T-helper 22 cell (primary cell): ENCODE data around the gene ST6GALNAC5.
"Not testable (repeated sequence)": the region's sequence is repeated elsewhere in the genome, so short reads cannot be mapped to it uniquely, and the experiment has no call there.

Experiments used
- DNase-seq: peaks from one replicate; pipeline ENCODE4 v3.0.0-alpha.2; 2020; ENCODE audit warnings: low read depth

Gene ST6GALNAC5

GRCh38 chr1:76868154-76868882 is 1.0 kb downstream of the ST6GALNAC5 start:
- DNase-seq, result no peak

- DNase-seq, result no peak
These were observed 1.6 kb downstream of the ST6GALNAC5 start for GRCh38 chr1:76868916-76869315.

- no peak for DNase-seq
These were observed 2.8 kb downstream of the ST6GALNAC5 start for GRCh38 chr1:76870037-76870436.

- no peak for DNase-seq
These were observed 4.2 kb downstream of the ST6GALNAC5 start for GRCh38 chr1:76871355-76871974.

GRCh38 chr1:76872944-76873343 is 5.7 kb downstream of the ST6GALNAC5 start:
- no peak for DNase-seq

GRCh38 chr1:76876655-76877395 is 9.5 kb downstream of the ST6GALNAC5 start:
- no peak for DNase-seq

- DNase-seq, result not testable (repeated sequence)
These were observed 11.7 kb downstream of the ST6GALNAC5 start for GRCh38 chr1:76879014-76879413.

- DNase-seq, result no peak
These were observed 14.5 kb downstream of the ST6GALNAC5 start for GRCh38 chr1:76881762-76882161.

GRCh38 chr1:76891931-76892622 is 24.8 kb downstream of the ST6GALNAC5 start:
- DNase-seq, result no peak

GRCh38 chr1:76892675-76893074 is 25.4 kb downstream of the ST6GALNAC5 start:
- no peak for DNase-seq

- no peak for DNase-seq
These were observed 34.0 kb downstream of the ST6GALNAC5 start for GRCh38 chr1:76901158-76901767.

GRCh38 chr1:76905876-76906595 is 38.8 kb downstream of the ST6GALNAC5 start:
- no peak for DNase-seq

GRCh38 chr1:76909311-76909710 is 42.0 kb downstream of the ST6GALNAC5 start:
- DNase-seq, result no peak

GRCh38 chr1:76919085-76919484 is 51.8 kb downstream of the ST6GALNAC5 start:
- DNase-seq, result no peak

GRCh38 chr1:76921590-76921989 is 54.3 kb downstream of the ST6GALNAC5 start:
- DNase-seq, result no peak

GRCh38 chr1:76925825-76926224 is 58.5 kb downstream of the ST6GALNAC5 start:
- no peak for DNase-seq

- no peak for DNase-seq
These were observed 61.2 kb downstream of the ST6GALNAC5 start for GRCh38 chr1:76928522-76928921.

GRCh38 chr1:76929136-76929535 is 61.9 kb downstream of the ST6GALNAC5 start:
- DNase-seq, result no peak

- DNase-seq, result no peak
These were observed 66.9 kb downstream of the ST6GALNAC5 start for GRCh38 chr1:76933847-76934815.

- DNase-seq, result no peak
These were observed 71.0 kb downstream of the ST6GALNAC5 start for GRCh38 chr1:76938304-76938703.
